ENCODE data around the gene LGALS7.

Gene LGALS7

DNA sequence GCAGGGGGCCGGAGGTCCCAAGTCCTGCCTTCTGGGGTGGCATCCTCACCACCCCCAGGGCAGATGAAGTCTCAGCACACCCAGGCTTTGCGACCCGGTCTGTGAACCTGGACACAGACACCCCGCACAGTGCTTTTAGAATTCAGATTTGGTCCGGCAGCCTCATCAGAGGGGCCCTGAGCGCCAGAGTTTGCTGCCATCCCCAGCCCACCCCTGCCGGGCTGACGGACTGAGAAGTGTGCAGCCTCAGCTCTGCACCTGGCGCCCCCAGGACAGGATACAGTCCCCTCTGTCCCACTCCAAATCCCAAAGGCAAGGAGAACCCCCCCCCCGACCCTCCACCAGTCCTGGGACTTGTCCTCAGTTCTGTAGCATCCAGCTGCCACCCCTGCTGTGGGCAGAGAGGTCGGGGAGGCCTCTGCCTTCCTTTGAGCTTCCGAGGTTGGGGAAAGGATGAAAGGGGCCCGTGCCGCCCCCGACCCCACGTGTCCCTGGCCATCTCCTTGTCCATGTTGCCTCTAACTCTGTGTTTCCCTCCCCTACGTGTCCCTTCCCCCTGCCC is 45.9 kb downstream of the LGALS7 start:
- DNase-seq (ENCODE audit: extremely low read depth, low read depth), result no peak
- TF ChIP-seq, protein P1, sequence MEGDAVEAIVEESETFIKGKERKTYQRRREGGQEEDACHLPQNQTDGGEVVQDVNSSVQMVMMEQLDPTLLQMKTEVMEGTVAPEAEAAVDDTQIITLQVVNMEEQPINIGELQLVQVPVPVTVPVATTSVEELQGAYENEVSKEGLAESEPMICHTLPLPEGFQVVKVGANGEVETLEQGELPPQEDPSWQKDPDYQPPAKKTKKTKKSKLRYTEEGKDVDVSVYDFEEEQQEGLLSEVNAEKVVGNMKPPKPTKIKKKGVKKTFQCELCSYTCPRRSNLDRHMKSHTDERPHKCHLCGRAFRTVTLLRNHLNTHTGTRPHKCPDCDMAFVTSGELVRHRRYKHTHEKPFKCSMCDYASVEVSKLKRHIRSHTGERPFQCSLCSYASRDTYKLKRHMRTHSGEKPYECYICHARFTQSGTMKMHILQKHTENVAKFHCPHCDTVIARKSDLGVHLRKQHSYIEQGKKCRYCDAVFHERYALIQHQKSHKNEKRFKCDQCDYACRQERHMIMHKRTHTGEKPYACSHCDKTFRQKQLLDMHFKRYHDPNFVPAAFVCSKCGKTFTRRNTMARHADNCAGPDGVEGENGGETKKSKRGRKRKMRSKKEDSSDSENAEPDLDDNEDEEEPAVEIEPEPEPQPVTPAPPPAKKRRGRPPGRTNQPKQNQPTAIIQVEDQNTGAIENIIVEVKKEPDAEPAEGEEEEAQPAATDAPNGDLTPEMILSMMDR (IDR thresholded peaks at IDR 0.05; ENCODE audit: low read depth, low read length), result no peak

DNA sequence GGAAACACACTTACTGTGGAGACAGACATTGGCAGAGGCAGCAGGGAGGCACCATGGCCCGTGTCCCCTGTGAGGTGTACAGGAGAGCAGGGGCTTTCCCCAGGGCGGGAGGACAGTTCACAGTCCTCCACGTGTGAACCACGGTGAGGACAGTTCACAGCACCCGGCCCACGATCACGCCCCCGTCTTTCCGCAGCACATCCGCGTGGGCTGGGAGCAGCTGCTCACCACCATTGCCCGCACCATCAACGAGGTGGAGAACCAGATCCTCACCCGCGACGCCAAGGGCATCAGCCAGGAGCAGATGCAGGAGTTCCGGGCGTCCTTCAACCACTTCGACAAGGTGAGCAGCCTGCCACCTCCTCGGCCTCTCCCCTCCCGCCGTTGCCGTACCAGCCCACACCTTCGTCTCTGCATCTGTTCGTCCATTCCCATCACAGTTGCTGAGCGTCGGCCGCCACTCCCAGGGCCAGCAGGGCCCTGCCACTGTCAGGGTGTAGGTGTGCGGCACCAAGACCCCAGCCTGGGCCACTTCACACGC is 46.5 kb downstream of the LGALS7 start:
- DNase-seq (ENCODE audit: extremely low read depth, low read depth), result no peak
- TF ChIP-seq, protein P1 (IDR thresholded peaks at IDR 0.05; ENCODE audit: low read depth, low read length), result no peak

DNA sequence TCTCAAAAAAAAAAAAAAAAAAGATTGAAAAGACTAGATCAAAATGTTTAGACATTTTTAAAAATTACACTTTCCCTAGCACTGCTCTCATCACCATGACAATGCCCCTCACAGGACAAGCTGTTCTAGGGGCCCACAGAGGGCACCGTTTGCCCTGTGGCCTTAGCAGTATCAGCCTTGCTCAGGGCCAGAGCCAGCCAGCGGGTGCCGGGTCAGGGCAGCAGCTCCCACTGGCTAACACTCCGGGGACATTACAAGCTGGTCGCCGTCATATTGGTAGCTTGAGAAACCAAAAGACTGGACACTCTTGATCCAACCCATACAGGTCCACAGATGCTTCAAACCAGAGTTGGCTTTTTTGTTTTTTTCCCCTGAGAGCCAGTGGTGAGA is 47.0 kb downstream of the LGALS7 start:
- TF ChIP-seq, protein P1 (IDR thresholded peaks at IDR 0.05; ENCODE audit: low read depth, low read length), result no peak

DNA sequence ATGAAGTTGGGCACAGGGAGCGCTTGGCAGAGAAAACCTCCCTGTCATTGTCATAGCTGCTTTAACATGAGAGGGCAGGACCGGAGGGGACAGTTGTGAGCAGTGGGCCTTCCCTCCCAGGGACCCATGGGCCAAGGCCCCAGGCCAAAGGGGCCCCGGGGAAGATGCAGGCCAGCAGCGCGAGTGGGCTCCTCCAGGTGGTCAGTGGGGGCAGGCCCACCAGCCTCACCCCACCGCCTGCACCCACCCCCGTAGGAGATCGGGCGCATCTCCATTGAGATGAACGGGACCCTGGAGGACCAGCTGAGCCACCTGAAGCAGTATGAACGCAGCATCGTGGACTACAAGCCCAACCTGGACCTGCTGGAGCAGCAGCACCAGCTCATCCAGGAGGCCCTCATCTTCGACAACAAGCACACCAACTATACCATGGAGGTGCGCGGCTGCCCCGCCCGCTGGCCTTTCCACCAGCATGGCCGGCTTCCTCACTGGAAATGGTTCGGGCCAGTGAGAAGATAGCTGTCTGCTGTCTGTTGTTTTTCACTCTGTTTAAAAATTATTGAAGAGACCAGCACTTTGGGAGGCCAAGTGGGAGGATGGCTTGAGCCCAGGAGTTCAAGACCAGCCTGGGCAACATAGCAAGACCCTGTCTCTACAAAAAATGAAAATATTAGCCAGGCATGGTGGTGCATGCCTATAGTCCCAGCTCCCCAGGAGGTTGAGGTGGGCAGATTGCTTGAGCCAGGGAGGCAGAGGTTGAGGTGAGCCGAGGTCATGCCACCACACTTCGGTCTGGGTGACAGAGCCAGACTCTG is 47.6 kb downstream of the LGALS7 start:
- no peak for DNase-seq (ENCODE audit: extremely low read depth, low read depth)
- TF ChIP-seq, protein P1 (IDR thresholded peaks at IDR 0.05; ENCODE audit: low read depth, low read length), result no peak

More for the DNA sequence above, 47.0 kb downstream of the LGALS7 start:
- no peak for DNase-seq (ENCODE audit: extremely low read depth, low read depth)

DNA sequence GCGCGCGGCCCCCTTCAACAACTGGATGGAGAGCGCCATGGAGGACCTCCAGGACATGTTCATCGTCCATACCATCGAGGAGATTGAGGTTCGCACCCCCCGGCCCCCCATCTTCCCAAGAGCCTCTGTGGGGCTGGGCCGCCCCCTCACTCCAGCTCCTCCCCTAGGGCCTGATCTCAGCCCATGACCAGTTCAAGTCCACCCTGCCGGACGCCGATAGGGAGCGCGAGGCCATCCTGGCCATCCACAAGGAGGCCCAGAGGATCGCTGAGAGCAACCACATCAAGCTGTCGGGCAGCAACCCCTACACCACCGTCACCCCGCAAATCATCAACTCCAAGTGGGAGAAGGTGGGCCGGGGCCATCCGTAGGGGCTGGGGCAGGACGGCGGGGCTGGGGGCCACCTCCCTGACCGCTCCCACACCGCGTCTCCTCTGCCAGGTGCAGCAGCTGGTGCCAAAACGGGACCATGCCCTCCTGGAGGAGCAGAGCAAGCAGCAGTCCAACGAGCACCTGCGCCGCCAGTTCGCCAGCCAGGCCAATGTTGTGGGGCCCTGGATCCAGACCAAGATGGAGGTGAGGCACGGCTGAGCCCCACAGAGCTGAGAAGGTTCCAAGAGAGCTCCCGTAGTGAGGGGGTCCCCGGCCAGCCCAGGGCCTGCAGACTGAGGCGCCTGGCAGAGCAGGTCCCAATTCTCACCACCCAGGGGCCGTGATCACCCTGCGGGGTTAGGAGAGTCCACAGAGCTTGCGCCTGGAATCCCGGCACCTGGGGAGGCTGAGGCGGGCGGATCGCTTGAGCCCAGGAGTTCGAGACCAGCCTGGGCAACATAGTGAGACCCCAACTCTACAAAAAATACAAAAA is 49.1 kb downstream of the LGALS7 start:
- no peak for DNase-seq (ENCODE audit: extremely low read depth, low read depth)
- TF ChIP-seq, protein P1 (IDR thresholded peaks at IDR 0.05; ENCODE audit: low read depth, low read length), result no peak

DNA sequence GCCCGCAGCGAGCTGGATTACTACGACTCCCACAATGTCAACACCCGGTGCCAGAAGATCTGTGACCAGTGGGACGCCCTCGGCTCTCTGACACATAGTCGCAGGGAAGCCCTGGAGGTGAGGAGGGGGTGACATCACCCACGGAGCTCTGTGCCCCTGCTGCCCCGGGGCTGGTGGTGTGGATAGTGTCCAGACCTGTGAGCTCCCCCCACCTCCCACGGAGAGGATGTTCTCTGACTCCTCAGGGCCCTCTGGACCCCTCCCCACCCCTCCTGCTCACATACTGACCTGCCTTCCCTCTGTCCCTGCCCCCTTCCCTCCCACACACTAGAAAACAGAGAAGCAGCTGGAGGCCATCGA is 49.7 kb downstream of the LGALS7 start:
- no peak for DNase-seq (ENCODE audit: extremely low read depth, low read depth)
- TF ChIP-seq, protein P1 (IDR thresholded peaks at IDR 0.05; ENCODE audit: low read depth, low read length), result no peak
